Loucy (cell line): ENCODE measurements around the gene AP5Z1.

Experiments used
- H2AFZ ChIP-seq: fragments of 200-600 bp; sonication (generic); 2 replicates; pipeline ENCODE4 v1.6.0; 2016; ENCODE audit warnings: antibody characterized with exemption, mild to moderate bottlenecking, low read length, moderate library complexity
- H3F3A ChIP-seq: fragments of 200-600 bp; 2 replicates; pipeline ENCODE4 v1.6.0; 2016; ENCODE audit warnings: antibody characterized with exemption, low read depth, mild to moderate bottlenecking
- H3K27me3 ChIP-seq: fragments of 200-600 bp; sonication (generic); 2 replicates; pipeline ENCODE4 v1.6.1; 2014; ENCODE audit warnings: low read length, mild to moderate bottlenecking; ENCODE audit not compliant: insufficient read depth, poor library complexity, severe bottlenecking
- H3K36me3 ChIP-seq: fragments of 200-600 bp; sonication (generic); 2 replicates; pipeline ENCODE4 v1.6.1; 2016; ENCODE audit warnings: low read length; ENCODE audit not compliant: insufficient read depth
- H3K4me1 ChIP-seq: fragments of 200-600 bp; sonication (generic); 2 replicates; pipeline ENCODE4 v1.5.1; 2014; ENCODE audit warnings: low read length, mild to moderate bottlenecking; ENCODE audit not compliant: insufficient read depth, poor library complexity, severe bottlenecking
- H3K4me2 ChIP-seq: fragments of 200-600 bp; sonication (generic); 2 replicates; pipeline ENCODE4 v1.6.0; 2014; ENCODE audit warnings: antibody characterized with exemption, low read length, low read depth, mild to moderate bottlenecking; ENCODE audit not compliant: poor library complexity, severe bottlenecking
- H3K4me3 ChIP-seq: fragments of 200-600 bp; sonication (generic); 2 replicates; pipeline ENCODE4 v1.5.1; 2014; ENCODE audit warnings: low read length, mild to moderate bottlenecking, mixed read lengths; ENCODE audit not compliant: poor library complexity, severe bottlenecking
- H3K79me2 ChIP-seq: fragments of 200-600 bp; sonication (generic); 2 replicates; pipeline ENCODE4 v1.6.1; 2014; ENCODE audit warnings: low read length; ENCODE audit not compliant: insufficient read depth
- H3K9ac ChIP-seq: fragments of 200-600 bp; sonication (generic); 2 replicates; pipeline ENCODE4 v1.6.0; 2014; ENCODE audit warnings: mild to moderate bottlenecking, low read depth, low read length, moderate library complexity; ENCODE audit not compliant: poor library complexity, severe bottlenecking
- H3K9me2 ChIP-seq: fragments of 200-600 bp; sonication (generic); replicated peaks from 2 replicates; pipeline ENCODE4 v1.6.1; 2016; ENCODE audit warnings: low read depth, low read length, mixed read lengths
- H3K9me3 ChIP-seq: fragments of 200-600 bp; sonication (generic); 2 replicates; pipeline ENCODE4 v1.6.1; 2014; ENCODE audit warnings: mild to moderate bottlenecking, antibody characterized with exemption, low read length, low read depth; ENCODE audit not compliant: insufficient read depth
- H4K20me1 ChIP-seq: fragments of 200-600 bp; sonication (generic); 2 replicates; pipeline ENCODE4 v1.6.0; 2014; ENCODE audit warnings: antibody characterized with exemption, low read length, mild to moderate bottlenecking; ENCODE audit not compliant: insufficient read depth, poor library complexity, severe bottlenecking
- CTCF ChIP-seq: fragments of 200-600 bp; sonication (generic); conservative IDR thresholded peaks from 2 replicates; pipeline ENCODE4 v1.5.1; 2014; ENCODE audit warnings: mild to moderate bottlenecking, antibody characterized with exemption, low read length
- EZH2phosphoT487 ChIP-seq: fragments of 200-600 bp; IDR thresholded peaks from 2 replicates; pipeline ENCODE4 v1.6.1; 2018; ENCODE audit warnings: antibody characterized with exemption, mild to moderate bottlenecking, moderate library complexity, borderline replicate concordance

AP5Z1 gene

DNA sequence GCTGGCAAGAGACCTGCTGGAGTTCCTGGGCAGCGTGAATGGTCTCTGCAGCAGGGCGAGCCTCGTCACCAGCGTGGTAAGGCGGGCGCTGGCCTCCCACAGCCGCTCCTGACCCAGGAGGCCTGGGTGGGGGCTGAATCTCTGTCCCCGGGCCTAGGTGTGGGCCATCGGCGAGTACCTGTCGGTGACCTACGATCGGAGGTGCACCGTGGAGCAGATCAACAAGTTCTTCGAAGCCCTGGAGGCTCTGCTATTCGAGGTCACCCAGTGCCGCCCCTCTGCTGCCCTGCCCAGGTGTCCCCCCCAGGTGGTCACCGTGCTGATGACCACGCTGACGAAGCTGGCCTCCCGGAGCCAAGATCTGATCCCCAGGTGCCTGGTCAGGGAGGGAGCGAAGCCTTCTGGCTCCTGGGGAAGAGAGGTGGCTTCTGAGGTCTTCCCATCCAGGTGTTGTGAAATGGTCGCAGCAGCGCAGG is 15.1 kb downstream of the AP5Z1 start:
- H3K9me2 ChIP-seq, result no peaks in the 10 kb centered on the region
- no peak overlapping the region for H2AFZ ChIP-seq
- H4K20me1 ChIP-seq, result no peaks in the 10 kb centered on the region
- peaks cover 28% of the 10 kb centered on the region; the same call in 1 of the 2 replicates for H3K36me3 ChIP-seq
- TF ChIP-seq EZH2phosphoT487 (no peak), CTCF (no peak)
- no peaks in the 10 kb centered on the region for H3F3A ChIP-seq
- H3K9me3 ChIP-seq, result no peaks in the 10 kb centered on the region
- no peaks in the 10 kb centered on the region for H3K4me1 ChIP-seq
- H3K9ac ChIP-seq, result no peak overlapping the region
- no peak overlapping the region for H3K4me2 ChIP-seq
- H3K4me3 ChIP-seq, result no peak overlapping the region
- no peaks in the 10 kb centered on the region for H3K79me2 ChIP-seq
- no peaks in the 10 kb centered on the region for H3K27me3 ChIP-seq

DNA sequence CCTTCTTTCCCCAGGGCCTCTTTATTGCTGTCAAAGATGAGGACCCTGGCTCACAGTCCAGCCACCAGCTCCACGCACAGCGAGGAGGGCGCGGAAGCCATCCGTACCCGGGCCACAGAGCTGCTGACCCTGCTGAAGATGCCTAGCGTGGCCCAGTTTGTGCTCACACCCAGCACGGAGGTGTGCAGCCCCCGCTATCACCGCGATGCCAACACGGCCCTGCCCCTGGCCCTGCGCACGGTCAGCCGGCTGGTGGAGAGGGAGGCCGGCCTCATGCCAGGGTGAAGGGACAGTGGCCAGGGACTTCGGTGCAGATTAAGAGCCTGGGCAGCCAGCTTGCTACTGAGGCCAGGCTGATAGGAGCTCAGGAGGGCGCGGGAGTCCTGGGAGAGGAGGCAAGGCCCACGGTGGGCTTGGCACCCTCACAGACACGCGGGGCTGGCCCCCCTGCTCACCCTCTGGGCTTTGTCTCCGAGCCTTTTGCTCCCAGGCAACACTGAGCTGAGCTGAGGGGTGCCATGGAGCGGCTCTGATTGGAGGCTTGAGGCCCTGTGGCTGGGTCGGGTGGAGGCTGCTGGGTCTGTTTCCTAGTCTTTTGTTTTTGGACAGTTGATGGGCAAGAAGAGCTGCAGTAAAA is 15.8 kb downstream of the AP5Z1 start:
- no peaks in the 10 kb centered on the region for H3K4me1 ChIP-seq
- no peak overlapping the region for H3K4me3 ChIP-seq
- no peaks in the 10 kb centered on the region for H3K79me2 ChIP-seq
- H3K4me2 ChIP-seq, result no peak overlapping the region
- H3K9me2 ChIP-seq, result no peaks in the 10 kb centered on the region
- no peak overlapping the region for H3K9ac ChIP-seq
- H4K20me1 ChIP-seq, result no peaks in the 10 kb centered on the region
- no peaks in the 10 kb centered on the region for H3F3A ChIP-seq
- no peaks in the 10 kb centered on the region for H3K9me3 ChIP-seq
- H3K27me3 ChIP-seq, result no peaks in the 10 kb centered on the region
- H3K36me3 ChIP-seq, result peaks cover 24% of the 10 kb centered on the region; the same call in 1 of the 2 replicates
- no peak for TF ChIP-seq EZH2phosphoT487
- no peak for TF ChIP-seq CTCF
- no peak overlapping the region for H2AFZ ChIP-seq

DNA sequence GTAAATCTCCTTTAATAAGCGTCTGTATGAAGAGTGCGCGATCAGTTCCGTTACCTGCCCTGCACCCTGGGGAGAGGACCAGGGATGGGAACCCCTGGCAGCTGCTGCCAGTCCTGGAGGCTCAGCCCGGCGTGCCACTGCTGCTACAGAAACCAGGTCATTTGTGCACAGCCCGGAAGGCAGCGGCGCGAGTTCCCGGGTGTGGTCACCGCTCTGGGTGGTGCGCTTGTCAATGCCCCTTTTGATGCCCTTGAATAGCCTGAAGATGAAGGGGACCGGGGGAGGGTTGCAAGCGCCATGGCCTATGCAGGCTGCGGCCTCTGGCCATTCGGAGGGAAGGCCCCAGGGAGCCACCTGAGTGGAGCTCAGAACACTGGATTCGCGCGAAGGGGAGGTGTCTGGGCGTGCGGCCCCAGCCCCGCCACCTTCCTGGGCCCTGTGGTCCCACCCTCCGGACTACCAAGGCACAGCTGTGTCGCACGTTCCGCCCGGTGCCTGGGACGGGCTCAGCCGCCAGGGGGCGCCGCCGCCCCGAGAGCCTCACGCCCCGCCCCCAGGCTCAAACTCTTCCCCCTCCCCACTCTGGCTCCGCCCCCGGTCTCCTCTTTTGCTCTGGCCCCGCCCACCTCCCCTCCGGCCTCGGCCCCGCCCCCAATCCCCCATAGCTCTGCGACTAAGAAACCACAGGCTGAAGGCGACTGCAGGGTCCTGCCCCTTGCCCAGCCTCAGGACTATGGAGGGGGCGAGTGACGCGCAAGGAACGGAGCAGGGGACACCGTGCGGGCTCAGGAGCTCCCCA is 16.5 kb downstream of the AP5Z1 start:
- Histone ChIP-seq H4K20me1 (no peaks in the 10 kb centered on the region), H3K27me3 (no peaks in the 10 kb centered on the region), H3K9me2 (no peaks in the 10 kb centered on the region), H2AFZ (no peak overlapping the region), H3F3A (no peaks in the 10 kb centered on the region), H3K36me3 (peaks cover 19% of the 10 kb centered on the region; the same call in 1 of the 2 replicates), H3K4me3 (no peak overlapping the region), H3K4me1 (no peaks in the 10 kb centered on the region), H3K79me2 (no peaks in the 10 kb centered on the region), H3K9ac (no peak overlapping the region), H3K4me2 (no peak overlapping the region), H3K9me3 (no peaks in the 10 kb centered on the region)
- TF ChIP-seq EZH2phosphoT487 (no peak), CTCF (peak; percentile 39)
